G401.6 (cell line): Measurements from ENCODE around the gene EEA1.
A peak's percentile ranks its signal among the peaks of the same experiment; 100 is the strongest.

Experiments
- FAIRE-seq: peaks from 2 replicates; lab custom pipeline; 2012; peaks lifted over from hg19 to GRCh38; lab: Jason Lieb, UNC

EEA1 gene

DNA sequence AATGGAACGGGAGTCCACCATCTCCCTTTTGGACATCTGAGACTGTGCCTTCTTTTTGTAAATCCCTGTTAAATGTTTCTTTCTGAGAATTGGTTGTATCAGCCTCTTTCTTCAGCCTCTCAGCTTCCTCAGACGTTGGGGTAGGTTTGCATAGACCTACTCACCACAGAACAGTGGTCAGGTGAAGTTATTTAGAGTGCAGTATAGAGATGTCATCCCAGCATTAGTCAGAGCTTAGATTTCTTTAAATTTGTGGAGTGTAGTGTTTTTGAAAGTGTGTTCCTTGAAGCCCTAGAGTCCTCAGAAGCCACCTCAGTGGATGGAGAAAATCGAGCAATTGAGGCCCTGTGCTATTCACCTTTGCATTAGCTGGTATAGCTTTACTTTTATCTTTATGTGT, 8.9 kb upstream of the EEA1 start:
- no peak for FAIRE-seq

DNA sequence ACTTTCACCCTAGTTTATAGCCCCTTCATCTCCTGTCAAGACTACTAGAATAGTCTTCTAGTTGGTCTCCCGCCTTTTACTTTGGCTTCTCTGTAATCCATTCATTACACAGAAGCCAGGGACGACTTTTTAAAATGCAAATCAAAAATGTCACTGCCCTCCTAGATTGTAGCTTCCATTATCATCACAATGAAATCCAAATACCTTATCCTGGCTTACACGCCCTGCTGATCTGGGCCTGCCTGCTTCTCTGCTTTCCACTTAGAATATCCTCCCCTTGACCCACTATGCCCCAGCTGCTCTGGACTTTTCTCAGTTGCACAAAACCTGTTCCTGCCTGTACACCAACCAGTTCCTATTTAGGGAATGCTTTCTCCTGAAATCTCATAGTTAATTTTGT, 4.5 kb upstream of the EEA1 start:
- no peak for FAIRE-seq

DNA sequence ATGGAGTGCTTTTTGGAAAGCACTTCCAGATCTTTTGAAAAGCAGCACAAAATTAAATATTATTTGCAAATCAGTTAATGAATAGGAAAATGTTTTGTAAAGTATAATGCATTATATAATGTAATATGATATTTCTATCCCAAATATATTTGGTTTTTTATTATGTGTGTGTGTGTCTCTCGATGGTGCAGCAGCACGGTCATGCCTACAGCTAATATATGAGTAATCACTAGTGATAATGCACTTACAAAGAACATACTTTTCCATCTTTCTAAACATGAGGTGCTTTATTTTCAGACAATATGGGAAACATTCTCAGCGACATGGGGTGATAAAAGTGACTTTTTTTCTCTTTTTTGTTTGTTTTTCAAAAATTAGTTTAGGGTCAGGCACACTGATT, 1.3 kb upstream of the EEA1 start:
- no peak for FAIRE-seq

DNA sequence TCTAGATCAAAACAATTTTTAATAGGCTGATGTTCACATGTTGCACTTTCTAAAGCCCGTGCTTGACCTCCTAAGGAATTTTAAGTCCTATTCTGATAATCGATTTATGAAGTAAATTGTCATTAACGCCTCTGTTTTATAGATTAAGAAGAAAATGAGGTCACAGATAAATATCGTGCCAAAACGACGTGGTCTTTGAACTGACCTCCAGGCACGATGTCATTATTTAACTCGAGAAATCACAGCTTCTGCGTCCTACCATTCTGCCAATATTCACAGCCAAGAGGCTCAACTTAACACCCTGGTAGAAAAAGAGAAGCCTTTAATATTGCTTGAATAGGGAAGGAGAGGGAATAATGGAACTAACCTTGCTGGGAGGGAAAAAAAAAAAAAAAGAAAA, 888 bp upstream of the EEA1 start:
- no peak for FAIRE-seq

DNA sequence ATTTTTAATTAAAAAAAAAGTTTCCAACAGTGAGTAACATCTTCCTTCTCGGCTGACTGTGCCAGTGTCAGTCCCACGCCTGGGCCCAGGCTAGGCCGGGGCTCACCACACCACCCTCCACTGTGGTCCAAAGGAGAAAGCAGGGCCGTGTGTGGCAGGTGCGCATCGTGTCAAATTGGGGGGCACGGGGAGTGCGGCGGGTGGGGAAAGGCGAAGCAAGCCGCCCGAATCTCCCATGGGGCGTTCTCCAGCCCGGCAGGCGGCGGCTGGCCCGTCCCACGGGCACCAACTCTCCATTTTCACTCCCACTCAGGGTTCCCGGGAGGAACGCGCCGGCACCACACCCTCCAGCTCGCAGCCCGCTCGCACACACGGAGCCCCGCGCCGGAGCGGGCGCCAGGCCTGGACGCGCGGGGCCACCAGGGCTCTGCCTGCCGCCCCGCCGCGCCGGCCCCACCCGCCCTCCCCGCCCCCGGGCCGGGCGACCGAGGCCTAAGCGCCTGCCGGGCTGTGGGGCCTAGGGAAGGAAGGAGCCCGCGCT, 604 bp downstream of the EEA1 start:
- no peak for FAIRE-seq

DNA sequence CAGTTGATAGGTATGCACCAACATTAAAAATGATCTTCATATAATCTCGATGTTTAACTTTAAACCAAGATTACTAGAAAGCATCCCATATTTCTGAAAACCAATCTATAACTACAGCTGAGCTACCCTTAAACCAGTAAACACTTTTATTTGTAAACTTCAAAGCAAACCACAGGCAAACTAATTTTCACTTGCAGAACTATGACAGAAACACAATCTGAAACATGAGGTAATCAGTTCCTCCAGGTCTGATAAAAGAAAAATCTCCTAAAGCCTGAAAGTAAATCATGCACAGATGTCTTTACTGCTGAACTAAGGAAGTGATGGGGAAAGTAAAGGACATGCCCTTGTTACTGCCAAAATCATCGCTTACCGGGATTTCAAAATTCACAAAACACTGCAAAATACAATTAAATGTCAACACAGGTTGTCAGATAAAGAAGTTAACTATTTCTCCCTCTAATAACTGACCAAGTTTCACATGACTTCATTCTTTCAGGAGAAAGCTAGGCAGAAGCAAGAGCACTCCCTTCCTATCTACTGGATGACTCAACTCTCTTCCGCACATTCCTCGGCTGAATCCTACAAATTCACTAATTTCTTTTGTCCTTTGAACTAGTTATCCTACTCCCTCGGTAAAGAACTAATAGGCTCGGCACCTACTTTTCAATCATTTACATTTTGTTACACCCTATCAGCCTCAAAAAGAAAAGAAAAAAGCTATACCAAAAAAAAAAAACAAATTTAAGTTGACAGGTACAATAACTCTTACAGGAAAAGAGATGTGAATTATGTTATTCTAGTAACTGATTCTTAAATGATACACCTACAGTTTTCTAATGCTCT, 1.4 kb downstream of the EEA1 start:
- FAIRE-seq, result peak; percentile 45

DNA sequence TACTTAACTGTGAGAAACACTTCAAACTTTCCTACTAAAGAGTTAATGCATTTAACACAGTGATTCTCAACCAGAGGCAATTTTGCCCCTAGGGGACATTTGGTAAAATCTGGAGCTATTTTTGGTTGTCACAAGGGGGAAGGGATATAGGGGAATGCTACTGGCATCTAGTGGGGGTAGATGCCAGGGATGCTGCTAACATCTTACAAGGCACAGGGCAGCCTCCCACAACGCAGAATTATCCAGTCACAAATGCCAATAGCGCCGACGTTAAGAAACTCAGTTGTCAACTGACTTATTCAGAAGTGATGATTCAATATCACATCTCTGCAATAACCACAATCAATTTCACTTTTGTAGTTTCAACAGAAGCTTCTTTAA, 2.0 kb downstream of the EEA1 start:
- peak; percentile 27 for FAIRE-seq

DNA sequence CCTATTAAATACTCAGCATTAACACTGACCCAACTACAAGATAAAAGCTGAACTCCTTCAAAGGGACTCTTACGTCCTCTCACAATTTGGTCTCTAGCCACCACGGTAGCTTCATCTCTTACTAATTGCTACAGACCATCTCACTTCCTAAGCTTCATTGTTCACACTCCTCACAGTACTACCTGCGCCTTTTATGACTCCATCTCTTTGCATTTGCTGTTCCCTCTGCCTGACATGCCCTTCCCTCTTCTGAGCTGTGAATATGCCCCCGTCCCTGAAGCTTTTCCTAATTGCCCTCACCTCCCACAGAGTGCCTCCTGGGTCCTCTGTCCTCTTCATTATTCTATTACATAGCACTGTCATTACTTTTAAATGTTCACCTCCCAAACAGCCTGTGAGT, 2.5 kb downstream of the EEA1 start:
- no peak for FAIRE-seq

DNA sequence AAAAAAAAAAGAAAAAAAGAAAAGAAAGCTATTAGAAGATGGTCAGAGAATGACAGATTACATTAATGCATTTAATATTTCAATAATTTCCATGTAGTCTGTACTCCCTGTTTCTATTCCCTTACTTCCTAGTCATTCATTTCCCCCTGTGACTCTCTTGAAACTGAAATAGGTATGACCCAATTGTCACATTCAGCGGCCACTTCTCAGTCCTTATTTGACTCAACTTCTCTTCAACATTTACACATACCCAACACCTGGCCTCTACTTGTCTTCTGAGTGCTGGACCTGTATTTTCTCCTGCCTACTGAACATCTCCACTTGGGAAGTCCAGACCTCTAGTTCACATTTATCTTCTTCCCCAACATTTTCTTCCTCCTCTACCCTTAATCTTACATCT, 7.2 kb downstream of the EEA1 start:
- FAIRE-seq, result no peak

DNA sequence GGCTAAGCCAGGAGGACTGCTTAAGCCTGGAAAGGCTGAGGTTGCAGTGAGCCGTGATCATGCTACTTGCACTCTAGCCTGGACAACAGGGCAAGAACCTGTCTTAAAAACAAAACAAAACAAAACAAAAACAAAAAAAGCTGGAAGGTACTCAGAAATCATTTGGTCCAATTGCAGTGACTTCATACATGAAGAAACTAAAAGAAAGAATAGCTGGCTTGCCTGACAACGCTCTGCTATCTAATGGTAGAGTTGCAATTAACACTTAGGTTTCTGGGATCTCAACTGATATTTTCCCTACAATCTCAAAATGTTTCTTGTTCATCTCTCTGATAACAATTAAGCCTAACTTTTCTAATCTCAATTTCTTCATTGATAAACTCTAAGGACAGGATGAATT, 13.7 kb downstream of the EEA1 start:
- no peak for FAIRE-seq

DNA sequence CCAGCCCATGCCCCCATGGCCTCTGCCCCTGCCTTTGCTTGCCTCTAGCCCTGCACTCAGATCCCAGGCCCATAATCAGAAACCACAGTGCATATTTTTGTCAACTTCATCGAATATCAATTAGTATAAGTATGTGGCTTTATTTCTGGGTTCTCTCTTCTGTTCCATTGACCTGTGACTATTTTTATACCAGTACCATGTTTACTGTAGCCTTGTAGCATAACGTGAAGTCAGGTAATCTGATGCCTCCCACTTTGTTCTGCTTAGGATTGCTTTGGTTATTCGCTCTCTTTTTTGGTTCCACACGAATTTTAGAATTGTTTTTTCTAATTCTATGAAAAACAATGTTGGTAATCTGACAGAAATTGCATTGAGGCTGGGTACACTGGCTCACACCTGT, 14.9 kb downstream of the EEA1 start:
- FAIRE-seq, result no peak

DNA sequence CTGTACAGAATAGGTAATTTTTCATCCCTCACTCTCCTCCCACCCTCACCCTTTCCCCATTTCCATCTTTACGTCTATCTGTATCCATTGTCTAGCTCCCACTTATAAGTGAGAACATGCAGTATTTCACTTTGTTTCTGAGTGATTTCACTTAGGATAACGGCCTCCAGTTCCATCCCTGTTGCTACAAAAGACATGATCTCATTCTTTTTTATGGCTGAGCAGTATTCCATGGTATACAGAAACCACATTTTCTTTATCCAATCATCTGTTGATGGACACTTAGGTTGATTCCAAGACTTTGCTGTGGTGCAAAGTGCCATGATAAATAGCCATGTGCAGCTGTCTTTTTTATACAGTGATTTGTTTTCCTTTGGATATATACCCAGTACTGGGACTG, 16.4 kb downstream of the EEA1 start:
- no peak for FAIRE-seq

DNA sequence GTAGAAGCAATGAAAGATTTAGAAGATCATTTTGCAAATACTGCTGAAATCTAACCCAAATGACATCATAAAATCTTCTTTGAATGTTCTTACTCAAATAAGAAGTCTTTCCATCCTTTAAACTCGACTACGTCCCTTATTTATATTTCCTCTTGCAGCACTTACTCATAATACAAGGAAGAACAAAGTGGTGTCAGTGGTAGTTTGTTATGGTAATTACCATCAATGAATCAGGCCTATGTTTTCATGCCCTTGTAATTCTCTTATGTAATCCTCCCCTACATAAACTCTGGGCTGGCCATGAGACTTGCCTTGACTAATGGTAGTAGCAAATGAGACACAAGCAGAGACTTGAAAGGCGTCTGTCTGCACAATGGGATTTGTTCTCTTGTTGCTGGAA, 17.0 kb downstream of the EEA1 start:
- no peak for FAIRE-seq

DNA sequence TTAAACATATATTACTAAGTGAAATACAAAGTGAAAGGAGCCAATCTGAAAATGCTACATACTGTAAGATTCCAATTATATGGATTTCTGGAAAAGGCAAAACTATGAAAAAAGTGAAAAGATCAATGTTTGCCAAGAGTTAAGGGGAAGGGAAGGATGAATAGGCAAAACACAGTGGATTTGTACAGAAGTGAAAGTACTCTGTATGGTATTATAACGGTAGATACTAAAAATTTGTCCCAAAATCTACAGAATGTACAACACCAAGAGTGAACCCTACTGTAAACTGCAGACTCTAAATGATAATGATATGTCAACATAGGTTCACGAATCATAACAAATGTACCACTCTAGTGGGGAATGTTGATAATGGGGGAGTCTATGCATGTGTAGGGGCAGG, 17.8 kb downstream of the EEA1 start:
- FAIRE-seq, result no peak

DNA sequence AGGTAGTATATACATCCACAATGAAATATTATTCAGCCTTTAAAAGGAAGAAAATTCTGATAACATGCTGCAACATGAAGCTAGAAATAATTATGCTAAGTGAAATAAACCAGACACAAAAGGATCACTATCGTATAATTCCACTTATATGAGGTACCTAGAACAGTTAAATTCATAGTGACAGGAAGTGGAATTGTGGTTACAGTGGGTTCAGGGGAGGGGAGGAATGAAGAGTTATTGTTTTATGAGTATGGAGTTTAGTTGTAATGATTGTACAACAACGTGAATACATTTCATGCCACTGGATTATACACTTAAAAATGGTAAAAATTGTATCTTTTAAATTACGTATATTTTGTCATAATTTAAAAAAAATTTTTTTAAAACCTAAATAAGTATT, 21.0 kb downstream of the EEA1 start:
- FAIRE-seq, result no peak

DNA sequence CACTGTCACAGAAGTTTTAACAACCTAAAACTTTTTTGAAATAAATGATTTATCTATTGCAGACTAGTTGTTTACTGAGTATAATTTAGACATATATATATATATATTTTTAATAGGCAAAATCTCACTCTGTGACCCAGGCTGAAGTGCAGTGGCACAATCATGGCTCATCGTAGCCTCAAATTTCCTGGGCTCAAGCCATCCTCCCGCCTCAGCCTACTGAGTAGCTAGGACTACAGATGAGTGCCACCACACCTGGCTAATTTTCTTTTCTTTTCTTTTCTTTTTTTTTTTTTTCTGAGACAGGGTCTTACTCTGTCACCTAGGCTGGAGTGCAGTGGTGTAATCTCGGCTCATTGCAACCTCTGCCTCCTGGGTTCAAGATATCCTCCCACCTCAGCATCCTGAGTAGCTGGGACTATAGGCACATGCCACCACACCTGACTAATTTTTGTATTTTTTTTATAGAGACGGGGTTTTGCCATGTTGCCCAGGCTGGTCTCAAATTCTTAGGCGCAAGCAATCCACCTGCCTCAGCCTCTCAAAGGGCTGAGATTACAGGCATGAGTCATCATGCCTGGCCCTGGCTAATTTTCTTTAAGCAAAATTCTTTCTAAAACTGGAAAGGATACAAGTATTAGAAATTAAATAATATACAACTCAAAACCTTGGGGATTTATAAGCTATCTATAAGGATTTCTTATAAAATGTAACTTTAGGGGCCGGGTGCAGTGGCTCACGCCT, 23.1 kb downstream of the EEA1 start:
- no peak for FAIRE-seq

DNA sequence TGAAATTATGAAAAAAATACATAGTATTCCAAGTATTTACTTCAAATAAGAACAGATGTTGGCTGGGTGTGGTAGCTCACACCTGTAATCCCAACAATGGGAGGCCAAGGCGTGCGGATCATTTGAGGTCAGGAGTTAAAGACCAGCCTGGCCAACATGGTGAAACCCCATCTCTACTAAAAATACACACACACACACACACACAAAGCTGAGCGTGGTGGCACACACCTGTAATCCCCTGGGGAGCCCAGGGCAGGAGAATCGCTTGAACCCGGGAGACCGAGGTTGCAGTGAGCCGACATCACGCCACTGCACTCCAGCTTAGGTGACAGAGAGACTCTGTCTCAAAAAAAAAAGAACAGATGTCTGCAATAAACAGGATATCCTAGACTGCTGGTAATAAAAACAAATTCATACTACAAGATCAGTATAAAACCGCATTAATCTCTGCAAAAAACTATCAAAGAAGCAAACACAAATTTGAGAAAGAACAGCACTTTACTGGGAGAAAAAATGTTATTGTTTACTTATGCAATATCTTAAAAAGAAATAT, 23.8 kb downstream of the EEA1 start:
- no peak for FAIRE-seq

DNA sequence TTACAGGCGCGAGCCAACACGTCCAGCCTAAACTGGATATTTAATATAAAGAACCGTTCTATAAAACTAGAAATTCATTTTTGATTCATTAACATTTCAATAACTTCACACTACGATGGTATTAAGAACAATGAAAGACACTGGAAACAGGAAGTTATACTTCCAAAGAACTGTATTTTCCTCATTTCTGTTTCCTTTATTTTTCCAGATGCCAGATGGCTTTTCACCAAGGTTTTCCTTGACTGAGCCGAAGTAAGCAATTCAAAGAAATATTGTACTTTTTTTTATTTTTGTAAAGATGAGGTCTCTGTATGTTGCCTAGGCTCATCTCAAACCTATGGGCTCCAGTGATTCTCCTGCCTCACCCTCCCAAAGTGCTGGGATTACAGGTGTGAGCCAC, 28.2 kb downstream of the EEA1 start:
- FAIRE-seq, result no peak

DNA sequence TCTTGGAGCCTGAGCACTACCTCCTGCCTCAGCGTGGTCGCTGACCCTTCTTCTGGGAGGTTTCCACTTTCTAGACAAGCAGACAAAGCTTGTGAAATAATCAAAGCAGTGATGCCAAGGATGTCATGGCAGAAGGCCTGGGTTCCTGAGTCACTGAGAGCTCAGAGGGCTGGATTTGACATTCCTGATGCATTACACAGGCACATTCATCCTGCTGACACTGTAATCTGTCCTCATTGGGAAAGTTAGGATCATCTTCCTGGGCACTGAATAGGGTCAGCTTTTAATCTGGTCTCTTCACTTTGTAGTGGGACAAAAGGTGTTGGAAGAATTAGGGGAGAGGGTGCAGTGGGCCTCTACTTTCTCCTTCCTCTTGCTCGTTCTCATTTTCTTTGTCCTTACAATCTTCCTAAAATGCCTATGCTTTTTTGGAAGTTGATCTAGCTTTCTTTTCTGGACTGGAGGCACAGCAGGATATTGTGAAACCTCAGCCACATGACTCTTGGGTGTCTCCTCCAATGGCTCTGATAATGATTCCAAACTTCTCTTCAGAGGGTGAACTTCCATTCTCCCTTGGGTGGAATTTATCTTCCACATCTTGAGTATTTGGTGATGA, 29.6 kb downstream of the EEA1 start:
- FAIRE-seq, result no peak

DNA sequence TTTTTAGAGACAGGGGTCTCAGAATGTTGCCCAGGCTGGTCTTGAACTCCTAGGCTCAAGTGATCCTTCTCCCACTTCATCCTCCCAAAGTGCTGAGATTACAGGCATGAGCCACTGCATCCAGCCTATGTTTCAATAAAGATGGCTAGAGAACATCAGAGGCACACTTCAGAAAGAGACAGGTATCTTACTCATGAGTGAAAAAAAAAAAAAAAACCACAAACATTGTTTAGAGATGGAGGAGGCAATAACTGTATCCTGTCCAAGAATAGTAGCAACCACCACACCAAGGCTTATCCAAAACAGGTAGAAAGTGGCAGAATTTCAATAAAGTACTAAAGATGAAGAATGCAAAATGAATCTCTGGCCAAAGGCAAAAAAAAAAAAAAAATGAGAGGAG, 30.3 kb downstream of the EEA1 start:
- FAIRE-seq, result no peak

DNA sequence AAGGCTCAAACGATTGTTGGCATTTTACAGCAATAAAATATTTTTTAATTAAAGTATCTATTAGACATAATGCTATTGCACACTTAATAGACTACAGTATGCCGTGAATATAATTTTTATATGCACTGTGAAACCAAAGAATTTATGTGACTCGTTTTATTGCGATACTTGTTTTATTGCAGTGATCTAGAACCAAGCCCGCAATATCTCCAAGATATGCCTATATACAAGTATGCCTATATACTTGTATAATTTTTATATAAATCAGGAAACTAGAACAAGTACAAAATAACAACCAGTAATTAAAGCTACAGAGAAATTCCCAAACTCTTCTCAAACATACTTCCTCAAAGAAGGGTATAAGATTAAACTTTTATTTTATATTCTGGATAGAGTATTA, 31.3 kb downstream of the EEA1 start:
- FAIRE-seq, result no peak

DNA sequence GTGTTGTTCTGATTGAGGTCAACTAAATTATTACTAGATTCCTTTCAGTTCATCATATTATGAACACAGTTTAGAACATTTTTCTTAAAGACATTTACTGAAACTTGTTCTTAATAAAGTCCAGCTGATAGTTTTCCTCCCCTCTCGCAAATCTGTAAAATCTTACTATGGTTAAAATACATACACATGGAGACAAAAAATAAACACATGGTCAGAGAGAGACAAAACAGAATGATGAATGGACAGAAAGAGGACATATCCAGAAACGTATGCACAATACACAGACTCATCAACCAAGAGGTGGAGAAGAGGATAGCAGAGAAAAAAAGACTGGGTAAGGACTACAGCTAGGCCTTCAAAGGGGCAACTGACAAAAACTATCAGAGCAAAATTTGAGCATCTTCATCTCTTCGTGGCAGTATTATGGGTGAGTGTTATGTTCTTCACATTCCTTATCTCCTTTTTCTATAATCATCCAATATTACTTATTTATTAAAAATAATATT, 38.4 kb downstream of the EEA1 start:
- FAIRE-seq, result no peak

DNA sequence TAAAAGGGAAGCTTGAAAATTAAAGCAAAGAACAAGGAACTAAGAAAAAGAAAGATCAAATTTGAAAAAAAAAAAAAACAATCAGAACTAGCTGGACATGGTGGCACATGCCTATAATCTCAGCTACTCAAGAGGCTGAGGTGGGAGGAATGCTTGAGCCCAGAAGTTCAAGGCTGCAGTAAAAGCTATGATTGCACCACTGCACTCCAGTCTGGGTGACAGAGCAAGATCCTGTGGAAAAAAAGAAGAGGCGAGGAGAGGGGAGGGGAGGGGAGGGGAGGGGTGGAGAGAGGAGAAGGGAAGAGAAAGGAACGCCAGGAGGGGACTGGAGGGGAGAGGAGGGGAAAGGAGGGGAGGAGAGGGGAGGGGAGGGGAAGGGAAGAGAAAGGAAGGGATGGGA, 43.0 kb downstream of the EEA1 start:
- FAIRE-seq, result no peak
